AG04450 (cell line): Measurements from ENCODE around the gene TCEA3. TPM values are rescaled to one million over a fixed set of nuclear protein-coding genes. Genes with fewer than 3 reads are reported as not detected.
A peak's percentile ranks its signal among the peaks of the same experiment; 100 is the strongest.

ENCODE experiments used
- CTCF ChIA-PET: fragments of 300-600, 350-600 bp; formaldehyde crosslinking; extraction: SDS; loops from one replicate; lab custom pipeline; 2022; ENCODE audit warnings: antibody characterized with exemption, inconsistent platforms; lab: Charles Lee
- POLR2A ChIA-PET: fragments of 350-600 bp; formaldehyde crosslinking; extraction: SDS; loops from one replicate; lab custom pipeline; 2021; ENCODE audit warnings: antibody characterized with exemption, inconsistent platforms; lab: Yijun Ruan, JAX
- DNase-seq: peaks from one replicate; pipeline ENCODE4 v3.0.0-alpha.2; 2011; ENCODE audit warnings: low read depth, low spot score
- H3K27ac ChIP-seq: one replicate; pipeline ENCODE4 v1.5.1; 2012; ENCODE audit warnings: low read depth, low read length, control low read depth
- H3K27me3 ChIP-seq: one replicate; pipeline ENCODE4 v1.6.0; 2012; ENCODE audit warnings: low read length; ENCODE audit not compliant: control insufficient read depth, insufficient read depth
- H3K4me3 ChIP-seq: 2 replicates; pipeline ENCODE4 v1.5.1; 2011; ENCODE audit warnings: mild to moderate bottlenecking, low read depth, low read length, control low read depth
- H3K9me3 ChIP-seq: 2 replicates; pipeline ENCODE4 v1.5.1; 2012; ENCODE audit warnings: low read length; ENCODE audit not compliant: control insufficient read depth, insufficient read depth
- CTCF ChIP-seq: IDR thresholded peaks from 2 replicates; pipeline ENCODE4 v1.5.1; 2011; ENCODE audit warnings: low read depth, low read length, control low read depth, inconsistent platforms
- polyA plus RNA-seq: library from polyadenylated mRNA; depleted of rRNA; stranded (reverse); fragments of >200 nt; gene quantifications from 2 replicates; pipeline ENCODE4 v1.2.3, GENCODE V29; 2011

Gene TCEA3
- polyA plus RNA-seq, 1 experiment, result 14.7 TPM

DNA sequence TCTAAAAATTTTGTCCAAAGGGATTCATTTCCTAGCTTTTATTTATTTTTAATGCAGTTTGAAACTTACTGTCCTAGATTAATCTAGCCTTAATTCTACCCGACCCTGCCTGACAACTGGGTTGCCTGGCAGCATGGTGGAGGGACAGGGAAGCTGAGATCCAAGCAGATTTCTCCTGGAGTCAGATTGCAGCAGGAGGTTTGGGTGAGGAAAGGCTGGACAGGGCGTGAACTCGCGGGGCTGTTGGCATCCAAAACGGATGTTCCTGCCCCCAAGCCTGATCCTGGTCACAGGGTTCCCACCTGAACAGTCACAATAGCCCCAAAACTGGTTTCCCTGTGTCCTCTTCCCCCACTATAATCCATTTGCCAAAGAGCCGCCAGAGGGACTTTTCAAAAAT lies 23.2 kb downstream of the TCEA3 start:
- H3K27me3 ChIP-seq, result no peaks in the 10 kb centered on the region
- ChIA-PET CTCF (interaction anchor here (0.5 to 0.6 kb wide), 3 partner anchors 13 to 264 kb away, joined by 3 to 4 read pairs (median 3); no protein-coding TSS in a partner anchor), POLR2A (interaction anchor here (0.9 kb wide), 1 partner anchor 57 kb away, joined by 4 read pairs; the partner anchor contains the start of gene HNRNPR)
- no peak overlapping the region for H3K27ac ChIP-seq
- no peak for TF ChIP-seq CTCF
- DNase-seq, result no peak
- no peaks in the 10 kb centered on the region for H3K9me3 ChIP-seq
- no peak overlapping the region for H3K4me3 ChIP-seq

DNA sequence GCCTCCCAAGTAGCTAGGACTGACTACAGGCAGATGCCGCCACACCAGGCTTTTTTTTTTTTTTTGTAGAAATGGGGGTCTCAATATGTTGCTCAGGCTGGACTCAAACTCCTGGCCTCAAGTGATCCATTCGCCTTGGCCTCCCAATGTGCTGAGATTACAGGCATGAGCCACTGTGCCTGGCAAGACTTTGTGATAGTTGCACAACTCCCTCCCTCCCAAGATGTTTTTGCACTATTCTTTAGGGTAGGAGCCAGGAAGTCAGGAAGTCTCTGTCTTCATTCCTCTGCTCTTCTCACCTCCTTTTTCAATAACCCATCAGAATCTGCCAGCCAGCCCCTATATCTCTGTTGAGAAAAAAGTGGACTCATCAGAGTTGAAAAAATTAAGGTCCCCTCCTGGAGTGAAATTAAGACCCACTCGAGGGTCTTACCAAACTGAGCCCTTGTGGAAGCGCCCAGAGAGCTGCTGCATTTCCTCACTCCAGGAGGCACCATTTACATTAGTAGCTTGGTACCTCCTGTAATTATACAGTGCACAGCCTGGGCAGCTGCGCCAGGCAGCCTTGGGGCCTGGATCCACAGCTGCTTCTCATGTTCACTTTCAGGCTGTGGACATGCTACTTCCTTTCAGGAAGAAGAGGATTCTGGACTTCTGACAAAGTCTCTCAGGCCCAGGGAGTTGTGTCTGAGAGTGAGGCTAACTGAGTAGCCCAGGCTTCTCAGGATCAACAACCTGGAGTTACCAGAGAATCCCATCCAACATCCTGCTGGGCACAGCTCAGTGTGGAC lies 24.0 kb downstream of the TCEA3 start:
- ChIA-PET POLR2A (interaction anchor here (0.7 to 0.9 kb wide), 2 partner anchors 56 to 608 kb away, joined by 4 to 6 read pairs; partner anchors contain the start of gene HNRNPR), CTCF (interaction anchor here (0.5 to 0.6 kb wide), 3 partner anchors 12 to 264 kb away, joined by 3 to 4 read pairs (median 3); no protein-coding TSS in a partner anchor)
- H3K27me3 ChIP-seq, result no peaks in the 10 kb centered on the region
- no peak for DNase-seq
- TF ChIP-seq CTCF, result no peak
- no peaks in the 10 kb centered on the region for H3K9me3 ChIP-seq
- peak overlapping the region; percentile 31 for H3K27ac ChIP-seq
- H3K4me3 ChIP-seq, result no peak overlapping the region

DNA sequence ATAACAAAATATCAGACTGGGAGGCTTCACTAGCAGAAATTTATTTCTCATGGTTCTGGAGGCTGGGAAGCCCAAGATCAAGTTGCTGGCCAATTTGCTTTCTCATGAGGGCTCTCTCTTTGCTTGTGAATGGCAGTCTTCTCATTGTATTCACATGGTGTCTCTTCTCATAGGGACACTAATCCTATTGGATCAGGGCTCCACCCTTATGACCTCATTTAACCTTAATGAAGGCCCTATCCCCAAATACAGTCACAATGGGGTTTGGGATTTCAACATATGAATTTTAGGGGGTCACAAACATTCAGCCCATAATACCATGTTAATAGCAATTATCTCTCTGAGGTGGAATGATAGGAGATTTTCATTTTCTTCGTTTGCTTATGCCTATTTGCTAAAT lies 25.3 kb downstream of the TCEA3 start:
- TF ChIP-seq CTCF, result no peak
- Histone ChIP-seq H3K27ac (no peak overlapping the region), H3K4me3 (no peak overlapping the region), H3K9me3 (no peaks in the 10 kb centered on the region), H3K27me3 (no peaks in the 10 kb centered on the region)
- no peak for DNase-seq
- POLR2A ChIA-PET, result no interaction called here
- CTCF ChIA-PET, result no interaction called here

DNA sequence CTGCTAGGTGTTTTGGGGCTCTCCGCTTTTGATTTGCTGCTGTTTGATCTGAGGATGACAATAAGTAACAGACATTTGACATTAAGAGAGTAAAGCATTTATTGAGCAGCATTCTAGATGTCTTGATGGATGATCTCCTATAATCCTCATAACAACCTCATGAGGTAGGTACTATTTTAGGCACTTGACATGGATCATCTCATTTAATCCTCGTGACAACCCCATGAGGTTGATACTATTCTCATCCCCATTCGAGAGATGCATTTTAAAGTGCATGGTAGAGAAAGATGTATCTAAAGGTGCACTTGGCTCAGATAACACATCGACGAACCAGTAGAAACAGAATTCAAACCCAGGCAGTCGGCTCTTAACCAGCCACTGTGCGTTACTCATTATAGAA lies 26.6 kb downstream of the TCEA3 start:
- TF ChIP-seq CTCF, result no peak
- POLR2A ChIA-PET, result no interaction called here
- Histone ChIP-seq H3K27ac (no peak overlapping the region), H3K27me3 (no peaks in the 10 kb centered on the region), H3K4me3 (no peak overlapping the region), H3K9me3 (no peaks in the 10 kb centered on the region; the same call in 1 of the 2 replicates)
- CTCF ChIA-PET, result no interaction called here
- no peak for DNase-seq

DNA sequence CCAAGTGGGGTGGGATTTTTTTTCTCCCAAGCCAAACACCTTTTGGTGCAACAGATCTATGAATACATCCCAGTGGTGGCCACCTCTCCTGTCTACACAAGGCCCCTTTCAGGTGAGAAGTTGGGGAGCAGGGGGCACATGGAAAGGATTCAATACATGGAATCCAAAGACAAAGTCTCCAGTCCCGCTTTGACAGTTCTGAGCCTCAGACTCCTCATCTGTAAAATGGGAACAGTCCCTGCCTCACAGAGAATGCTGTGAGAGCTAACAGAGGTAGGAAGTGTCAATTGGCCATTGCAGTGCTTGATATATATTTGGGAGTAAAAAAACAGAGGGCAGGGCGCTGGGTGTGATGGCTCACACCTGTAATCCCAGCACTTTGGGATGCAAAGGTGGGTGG lies 28.2 kb downstream of the TCEA3 start:
- H3K27ac ChIP-seq, result no peak overlapping the region
- H3K9me3 ChIP-seq, result no peaks in the 10 kb centered on the region; the same call in 1 of the 2 replicates
- no peak for DNase-seq
- no peaks in the 10 kb centered on the region for H3K27me3 ChIP-seq
- TF ChIP-seq CTCF, result no peak
- CTCF ChIA-PET, result interaction anchor here (0.6 kb wide), 1 partner anchor 60 kb away, joined by 3 read pairs; no protein-coding TSS in a partner anchor
- POLR2A ChIA-PET, result no interaction called here
- H3K4me3 ChIP-seq, result no peak overlapping the region
